Measurements from ENCODE around the gene MLLT1. TPM values are rescaled to one million over a fixed set of nuclear protein-coding genes. Genes with fewer than 3 reads are reported as not detected.

The MLLT1 gene
- total and polyA plus RNA-seq, 2 of the 8 experiments (the other 6 are each of a cell fraction or from before 2014, with no cell fraction given) = 18.8 to 45.1 TPM

DNA sequence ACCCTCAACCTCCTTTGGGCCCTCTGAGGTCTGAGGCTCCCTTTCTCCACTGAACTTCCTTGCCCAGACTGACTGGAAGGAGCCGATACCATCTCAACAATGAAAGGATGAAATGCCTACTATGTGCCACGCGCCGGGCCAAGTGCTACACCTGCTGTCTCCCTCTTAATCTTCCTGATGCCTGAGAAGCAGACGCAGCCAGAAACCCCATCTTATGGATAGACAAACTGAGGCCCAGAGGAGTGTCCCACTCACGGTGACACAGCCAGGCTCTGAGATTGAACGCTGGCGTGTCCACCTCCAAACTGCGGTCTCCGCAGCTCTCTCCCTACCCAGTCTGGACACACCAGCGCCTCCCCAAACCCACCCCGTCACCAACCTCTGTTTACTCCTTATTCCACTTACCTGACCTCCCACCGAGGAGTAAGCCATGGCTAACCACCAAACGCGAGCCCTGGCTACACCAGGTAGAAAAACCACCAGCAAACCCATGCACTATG, 20.9 kb downstream of the MLLT1 start:
- H3K79me1 ChIP-seq (ENCODE audit: low read depth, low read length) = peaks cover 25% of the 10 kb centered on the region
- H3K27ac ChIP-seq (ENCODE audit: low read depth, low read length) = no peak overlapping the region
- peaks cover 3 to 19% (median 15%) of the 10 kb centered on the region in 4 experiments; a peak in 6 of 8 replicates for H3K36me3 ChIP-seq (ENCODE audit: control insufficient read depth in 2 of 4, insufficient read depth in 4 of 4, low read length in 3 of 4)
- no peak overlapping the region for H2BK15ac ChIP-seq (ENCODE audit: low read length)
- no peaks in the 10 kb centered on the region for H3K27me3 ChIP-seq (replicated peaks in 1 of 4; ENCODE audit: control insufficient read depth in 3 of 4, extremely low read depth in 1 of 4, insufficient read depth in 3 of 4, low read length in 3 of 4)
- no peak overlapping the region for H3K56ac ChIP-seq (replicated peaks; ENCODE audit: insufficient read length, low read depth, low read length)
- WGBS, 2 experiments (ENCODE audit: extremely low coverage in 1 of 2, insufficient coverage in 1 of 2, insufficient read length in 1 of 2, insufficient replicate concordance in 2 of 2, low coverage in 1 of 2, low lambda C conversion rate in 2 of 2, missing lambda C conversion rate in 1 of 2) = 91% methylated on average over 15 of the region's 15 CpGs; no CpG with 5 or more reads in 1 of the 2 experiments
- H2BK5ac ChIP-seq (ENCODE audit: low read depth, low read length) = no peak overlapping the region
- no peak overlapping the region for H4K5ac ChIP-seq (ENCODE audit: insufficient read length, low read depth, low read length)
- no peak overlapping the region for H2BK12ac ChIP-seq (ENCODE audit: low read depth, low read length)
- ChIA-PET CTCF (ENCODE audit: partially characterized antibody) (interaction anchor here (0.6 to 3.6 kb wide), 7 partner anchors 10 to 474 kb away, joined by 3 to 41 read pairs (median 7); no protein-coding TSS in a partner anchor), POLR2A (ENCODE audit: partially characterized antibody) (interaction anchor here (0.7 kb wide), 1 partner anchor 11 kb away, joined by 3 read pairs; no protein-coding TSS in a partner anchor)
- no peak overlapping the region for H2BK120ac ChIP-seq (replicated peaks; ENCODE audit: low read depth, low read length)
- no peak overlapping the region for H3K4me2 ChIP-seq (ENCODE audit: insufficient read depth in 1 of 2, low read depth in 2 of 2, low read length in 2 of 2)
- peaks cover 0 to 62% of the 10 kb centered on the region in 2 experiments; a peak in 3 of 4 replicates for H3K79me2 ChIP-seq (ENCODE audit: control insufficient read depth in 1 of 2, insufficient read depth in 2 of 2, low read length in 2 of 2)
- no peak overlapping the region for H3K23ac ChIP-seq (ENCODE audit: insufficient read length)
- no peak overlapping the region for H4K8ac ChIP-seq (ENCODE audit: extremely low read depth, insufficient read depth, low read length)
- DNase-seq (ENCODE audit: low read depth in 1 of 2, low spot score in 2 of 2) (no peak), FAIRE-seq (no peak)
- no peaks in the 10 kb centered on the region for H3K23me2 ChIP-seq (ENCODE audit: low read depth, low read length)
- no peak overlapping the region for H3K18ac ChIP-seq (ENCODE audit: extremely low read depth, low read length)
- no peak overlapping the region for H3K4ac ChIP-seq (replicated peaks; ENCODE audit: insufficient read length, low read depth, low read length)
- H2BK20ac ChIP-seq (ENCODE audit: low read length) = no peak overlapping the region
- no peak overlapping the region for H3K9ac ChIP-seq (replicated peaks in 1 of 4; ENCODE audit: extremely low read depth in 1 of 4, low read depth in 3 of 4, low read length in 3 of 4)
- TF ChIP-seq, protein P1, sequence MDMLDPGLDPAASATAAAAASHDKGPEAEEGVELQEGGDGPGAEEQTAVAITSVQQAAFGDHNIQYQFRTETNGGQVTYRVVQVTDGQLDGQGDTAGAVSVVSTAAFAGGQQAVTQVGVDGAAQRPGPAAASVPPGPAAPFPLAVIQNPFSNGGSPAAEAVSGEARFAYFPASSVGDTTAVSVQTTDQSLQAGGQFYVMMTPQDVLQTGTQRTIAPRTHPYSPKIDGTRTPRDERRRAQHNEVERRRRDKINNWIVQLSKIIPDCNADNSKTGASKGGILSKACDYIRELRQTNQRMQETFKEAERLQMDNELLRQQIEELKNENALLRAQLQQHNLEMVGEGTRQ (IDR thresholded peaks at IDR 0.05; ENCODE audit: low read length) = no peak
- TF ChIP-seq TEAD4 (IDR thresholded peaks at IDR 0.05; ENCODE audit: low read depth, low read length) (no peak), BACH1 (IDR thresholded peaks at IDR 0.05; ENCODE audit: low read length) (no peak), BRCA1 (IDR thresholded peaks at IDR 0.05; ENCODE audit: low read depth, low read length) (no peak), RAD21 (IDR thresholded peaks at IDR 0.05 in 1 of 2, conservative IDR thresholded peaks at IDR 0.05 in 1 of 2; ENCODE audit: low read depth in 2 of 2, low read length in 2 of 2) (no peak)
- H3K14ac ChIP-seq (ENCODE audit: insufficient read length) = no peak overlapping the region
- no peak overlapping the region for H2AK5ac ChIP-seq (ENCODE audit: low read depth, low read length)
- no peak overlapping the region for H4K91ac ChIP-seq (replicated peaks; ENCODE audit: insufficient read length, low read length)
- H2AFZ ChIP-seq (ENCODE audit: low read length) = no peak overlapping the region
- H3K9me3 ChIP-seq (ENCODE audit: insufficient read depth in 2 of 2, low read depth in 1 of 2, low read length in 1 of 2) = no peaks in the 10 kb centered on the region
- peaks cover 0 to 1% (median 0%) of the 10 kb centered on the region in 4 experiments; a peak in 4 of 7 replicates for H3K4me1 ChIP-seq (replicated peaks in 1 of 4; ENCODE audit: control insufficient read depth in 3 of 4, insufficient read depth in 4 of 4, low read length in 3 of 4)
- H3K4me3 ChIP-seq (ENCODE audit: extremely low read depth in 1 of 4, insufficient read depth in 2 of 4, low read depth in 3 of 4, low read length in 4 of 4) = no peak overlapping the region
- H4K20me1 ChIP-seq (replicated peaks in 1 of 2; ENCODE audit: control insufficient read depth in 1 of 2, insufficient read depth in 2 of 2, low read length in 2 of 2) = peaks cover 4 to 28% of the 10 kb centered on the region in 2 experiments
